HCT116 (cell line): ENCODE data around the gene IL21R. TPM values are rescaled to one million over a fixed set of nuclear protein-coding genes. Genes with fewer than 3 reads are reported as not detected.

Experiments
- ATAC-seq: fragments of 200-7000 bp; cut with Tn5 transposase; 2 replicates; pipeline ENCODE4 v1.9.1; 2020; ENCODE audit warnings: mild to moderate bottlenecking, moderate library complexity
- BruUV-seq: library from RNA; stranded (reverse); fragments of 400-500 nt; replicated peaks from 2 replicates; lab custom pipeline; 2021; lab: Mats Ljungman, UMichigan
- CTCF ChIA-PET: fragments of 300-600 bp; sonication (Branson Sonifier 250); formaldehyde crosslinking; loops from one replicate; lab custom pipeline; 2021; ENCODE audit warnings: antibody characterized with exemption; lab: Charles Lee
- POLR2A ChIA-PET: fragments of 300-600, 350-600 bp; sonication (Branson Sonifier 250); formaldehyde crosslinking; loops from one replicate; lab custom pipeline; 2021; ENCODE audit warnings: antibody characterized with exemption; lab: Charles Lee
- RAD21 ChIA-PET, 2 experiments: fragments of 300-600 bp; sonication (Branson Sonifier 250); formaldehyde crosslinking; loops; one replicate each; lab custom pipeline; 2023; ENCODE audit warnings: low total read pairs in 2 of 2; ENCODE audit not compliant: uncharacterized antibody in 2 of 2, unreplicated experiment in 2 of 2, low non-redundant PET in 1 of 2; lab: Charles Lee
- DNase-seq: peaks from one replicate; pipeline ENCODE4 v3.0.0-alpha.2; 2010; ENCODE audit warnings: low read depth, low spot score
- H2AFZ ChIP-seq: fragments of 200-600 bp; shearing (Covaris generic), sonication (generic); 2 replicates; pipeline ENCODE4 v1.6.1; 2017; ENCODE audit warnings: low read depth, mixed run types, mixed read lengths, antibody characterized with exemption, low read length; ENCODE audit not compliant: poor library complexity, severe bottlenecking
- H3K27ac ChIP-seq: 2 replicates; pipeline ENCODE4 v1.5.1; 2012; ENCODE audit warnings: low read depth, low read length
- H3K27me3 ChIP-seq: fragments of 200-600 bp; sonication (generic); 2 replicates; pipeline ENCODE4 v1.6.1; 2016; ENCODE audit warnings: mixed run types, low read length, mixed read lengths; ENCODE audit not compliant: insufficient read depth
- H3K36me3 ChIP-seq, 2 experiments: fragments of 200-500 bp in 1 of 2; fragments of 200-600 bp in 1 of 2; sonication (Bioruptor generic) in 1 of 2; sonication (generic) in 1 of 2; 2 replicates each; pipeline versions ENCODE4 v1.5.1 to v1.6.1; 2014 to 2016; ENCODE audit warnings: low read length in 2 of 2, inconsistent platforms in 1 of 2, mixed read lengths in 1 of 2, mixed run types in 1 of 2; ENCODE audit not compliant: insufficient read depth in 2 of 2, control insufficient read depth in 1 of 2
- H3K4me1 ChIP-seq, 2 experiments: fragments of 200-600 bp in 1 of 2; sonication (generic) in 1 of 2; 2 replicates each; pipeline versions ENCODE4 v1.5.1 to v1.6.1; 2012 to 2017; ENCODE audit warnings: low read length in 2 of 2, inconsistent platforms in 1 of 2, mild to moderate bottlenecking in 1 of 2, mixed read lengths in 1 of 2, mixed run types in 1 of 2, moderate library complexity in 1 of 2; ENCODE audit not compliant: insufficient read depth in 2 of 2, control insufficient read depth in 1 of 2
- H3K4me2 ChIP-seq: fragments of 200-600 bp; sonication (generic); 2 replicates; pipeline ENCODE4 v1.6.1; 2017; ENCODE audit warnings: mixed run types, low read length, mixed read lengths
- H3K4me3 ChIP-seq, 2 experiments: fragments of 200-600 bp in 1 of 2; sonication (generic) in 1 of 2; replicated peaks in 1 of 2; 2 replicates each; pipeline ENCODE4 v1.5.1; 2011 to 2016; ENCODE audit warnings: low read length in 2 of 2, control low read depth in 1 of 2, low read depth in 1 of 2, mild to moderate bottlenecking in 1 of 2, mixed read lengths in 1 of 2, mixed run types in 1 of 2
- H3K79me2 ChIP-seq: fragments of 200-600 bp; sonication (generic); 2 replicates; pipeline ENCODE4 v1.6.1; 2017; ENCODE audit warnings: mild to moderate bottlenecking, mixed run types, low read length, moderate library complexity, mixed read lengths; ENCODE audit not compliant: insufficient read depth
- H3K9ac ChIP-seq: fragments of 200-600 bp; sonication (generic); 2 replicates; pipeline ENCODE4 v1.6.1; 2016; ENCODE audit warnings: low read length, mixed read lengths
- H3K9me2 ChIP-seq: fragments of 200-600 bp; sonication (generic), shearing (Covaris generic); 2 replicates; pipeline ENCODE4 v1.6.1; 2017; ENCODE audit warnings: mixed run types, mild to moderate bottlenecking, moderate library complexity; ENCODE audit not compliant: insufficient read depth
- H3K9me3 ChIP-seq, 2 experiments: fragments of 200-500 bp in 1 of 2; fragments of 200-600 bp in 1 of 2; sonication (Bioruptor generic) in 1 of 2; sonication (generic) in 1 of 2; 2 replicates each; pipeline ENCODE4 v1.6.1; 2014 to 2017; ENCODE audit warnings: low read length in 2 of 2, mixed read lengths in 2 of 2, inconsistent platforms in 1 of 2, low read depth in 1 of 2, mild to moderate bottlenecking in 1 of 2, mixed run types in 1 of 2, moderate library complexity in 1 of 2; ENCODE audit not compliant: control insufficient read depth in 1 of 2, insufficient read depth in 1 of 2
- H4K20me1 ChIP-seq: fragments of 200-600 bp; sonication (generic), shearing (Covaris generic); 2 replicates; pipeline ENCODE4 v1.6.1; 2017; ENCODE audit warnings: mixed run types, mild to moderate bottlenecking, moderate library complexity; ENCODE audit not compliant: insufficient read depth
- CEBPB ChIP-seq: IDR thresholded peaks from 2 replicates; pipeline ENCODE4 v1.6.1; 2012; ENCODE audit warnings: low read depth
- CTCF ChIP-seq, 3 experiments: fragments of 200-600 bp in 1 of 3; sonication (generic) in 1 of 3; IDR thresholded peaks in 2 of 3; conservative IDR thresholded peaks in 1 of 3; 2 replicates each; pipeline ENCODE4 v1.5.1; 2012 to 2017; ENCODE audit warnings: low read depth in 2 of 3, low read length in 2 of 3, antibody characterized with exemption in 1 of 3, borderline replicate concordance in 1 of 3, control low read depth in 1 of 3, mild to moderate bottlenecking in 1 of 3, mixed read lengths in 1 of 3, mixed run types in 1 of 3, moderate library complexity in 1 of 3; ENCODE audit not compliant: insufficient read depth in 1 of 3
- EGR1 ChIP-seq: IDR thresholded peaks from 2 replicates; pipeline ENCODE4 v1.6.1; 2012; ENCODE audit warnings: low read depth
- EZH2 ChIP-seq: fragments of 200-600 bp; sonication (generic); IDR thresholded peaks from 2 replicates; pipeline ENCODE4 v1.6.1; 2017; ENCODE audit warnings: antibody characterized with exemption, mixed run types
- EZH2phosphoT487 ChIP-seq: fragments of 200-600 bp; IDR thresholded peaks from 2 replicates; pipeline ENCODE4 v1.6.1; 2018; ENCODE audit warnings: antibody characterized with exemption, borderline replicate concordance
- JUND ChIP-seq: IDR thresholded peaks from 2 replicates; pipeline ENCODE4 v1.6.1; 2012
- MAX ChIP-seq: IDR thresholded peaks from 2 replicates; pipeline ENCODE4 v1.6.1; 2012
- POLR2A ChIP-seq: IDR thresholded peaks from 2 replicates; pipeline ENCODE4 v1.7.0; 2011; ENCODE audit warnings: borderline replicate concordance; ENCODE audit not compliant: insufficient read depth, insufficient read length; ENCODE audit errors: extremely low read depth
- POLR2AphosphoS5 ChIP-seq: IDR thresholded peaks from 2 replicates; pipeline ENCODE4 v1.6.1; 2011; ENCODE audit warnings: mild to moderate bottlenecking, low read depth, low read length, moderate library complexity
- RAD21 ChIP-seq: IDR thresholded peaks from 2 replicates; pipeline ENCODE4 v1.6.1; 2012; ENCODE audit warnings: low read depth, mild to moderate bottlenecking
- REST ChIP-seq: IDR thresholded peaks from 2 replicates; pipeline ENCODE4 v1.6.1; 2012; ENCODE audit warnings: low read depth
- SIN3A ChIP-seq: IDR thresholded peaks from 2 replicates; pipeline ENCODE4 v1.6.1; 2012; ENCODE audit warnings: low read depth
- SP1 ChIP-seq: IDR thresholded peaks from 2 replicates; pipeline ENCODE4 v1.6.1; 2012; ENCODE audit warnings: low read depth
- TCF7L2 ChIP-seq: IDR thresholded peaks from 2 replicates; pipeline ENCODE4 v1.7.0; 2011; ENCODE audit warnings: borderline replicate concordance, inconsistent platforms; ENCODE audit not compliant: insufficient read depth, insufficient read length; ENCODE audit errors: extremely low read depth
- YY1 ChIP-seq: IDR thresholded peaks from 2 replicates; pipeline ENCODE4 v1.6.1; 2011; ENCODE audit warnings: low read length, low read depth, moderate library complexity, mild to moderate bottlenecking; ENCODE audit not compliant: insufficient replicate concordance; ENCODE audit errors: extremely low read depth
- ZBTB33 ChIP-seq: IDR thresholded peaks from 2 replicates; pipeline ENCODE4 v1.6.1; 2011; ENCODE audit warnings: mild to moderate bottlenecking, low read length, moderate library complexity; ENCODE audit not compliant: insufficient replicate concordance; ENCODE audit errors: extremely low read depth
- ZFX ChIP-seq: fragments of 450-650 bp; IDR thresholded peaks from 2 replicates; pipeline ENCODE4 v1.6.1; 2017
- ZNF274 ChIP-seq: fragments of 200-500 bp; sonication (Bioruptor generic); IDR thresholded peaks from 2 replicates; pipeline ENCODE4 v1.6.1; 2014; ENCODE audit warnings: mild to moderate bottlenecking, low read depth, low read length, inconsistent platforms
- intact Hi-C: fragments of 100-400 bp; cut with micrococcal nuclease; formaldehyde crosslinking; loops from 2 replicates; pipeline ENCODE4 v1.10.0; 2022
- total RNA-seq: library from RNA; stranded (reverse); gene quantifications from one replicate; pipeline ENCODE4 v1.2.1, GENCODE V29; 2021; ENCODE audit not compliant: unreplicated experiment

IL21R gene
- total RNA-seq, 1 experiment from 2014 or later, result 1.2 TPM

GRCh38 chr16:27439271-27440018 is 37.5 kb downstream of the IL21R start:
- ChIA-PET POLR2A (no interaction called here), RAD21 (no interaction called here), CTCF (no interaction called here)
- Histone ChIP-seq H3K79me2 (no peaks in the 10 kb centered on the region), H3K9me2 (no peaks in the 10 kb centered on the region), H3K27ac (no peak overlapping the region), H3K4me3 (no peak overlapping the region), H2AFZ (no peak overlapping the region), H3K9ac (no peak overlapping the region), H3K4me2 (no peak overlapping the region), H3K36me3 (no peaks in the 10 kb centered on the region), H3K27me3 (no peaks in the 10 kb centered on the region), H3K9me3 (peaks cover 0 to 7% of the 10 kb centered on the region in 2 experiments; a peak in 2 of 4 replicates), H3K4me1 (no peaks in the 10 kb centered on the region), H4K20me1 (no peaks in the 10 kb centered on the region)
- ATAC-seq (no peak), DNase-seq (no peak)
- intact Hi-C loops, result no loop called here
- TF ChIP-seq SIN3A (no peak), JUND (no peak), TCF7L2 (no peak), POLR2A (no peak), EGR1 (no peak), SP1 (no peak), EZH2phosphoT487 (no peak), CTCF (IDR thresholded peaks at IDR 0.05 in 2 of 3, conservative IDR thresholded peaks at IDR 0.05 in 1 of 3; ENCODE audit: borderline replicate concordance in 1 of 3, insufficient read depth in 1 of 3, low read depth in 2 of 3, low read length in 2 of 3) (no peak), EZH2 (no peak), ZNF274 (no peak), REST (no peak), MAX (no peak), ZBTB33 (no peak), RAD21 (no peak), CEBPB (no peak), POLR2AphosphoS5 (no peak), ZFX (no peak), YY1 (no peak)
- no TSS peak for BruUV-seq
